Ishikawa (cell line): ENCODE data around the gene SV2C.
A peak's percentile ranks its signal among the peaks of the same experiment; 100 is the strongest.

Experiments
- CEBPB ChIP-seq: IDR thresholded peaks from 2 replicates; pipeline ENCODE4 v1.6.1; 2012
- CREB1 ChIP-seq: IDR thresholded peaks from 2 replicates; pipeline ENCODE4 v1.6.1; 2012; ENCODE audit warnings: low read depth
- EGR1 ChIP-seq: IDR thresholded peaks from 2 replicates; pipeline ENCODE4 v1.6.1; 2012
- EP300 ChIP-seq: IDR thresholded peaks from 2 replicates; pipeline ENCODE4 v1.6.1; 2012; ENCODE audit warnings: borderline replicate concordance
- FOXM1 ChIP-seq: IDR thresholded peaks from 2 replicates; pipeline ENCODE4 v1.6.1; 2012; ENCODE audit warnings: low read depth, borderline replicate concordance
- NFIC ChIP-seq: IDR thresholded peaks from 2 replicates; pipeline ENCODE4 v1.6.1; 2012
- RAD21 ChIP-seq: IDR thresholded peaks from 2 replicates; pipeline ENCODE4 v1.6.1; 2012; ENCODE audit warnings: low read depth
- TAF1 ChIP-seq: IDR thresholded peaks from 2 replicates; pipeline ENCODE4 v1.6.1; 2012; ENCODE audit warnings: low read depth, mild to moderate bottlenecking
- TCF12 ChIP-seq: IDR thresholded peaks from 2 replicates; pipeline ENCODE4 v1.6.1; 2012; ENCODE audit warnings: low read depth
- TEAD4 ChIP-seq: IDR thresholded peaks from 2 replicates; pipeline ENCODE4 v1.6.1; 2012
- YY1 ChIP-seq: IDR thresholded peaks from 2 replicates; pipeline ENCODE4 v1.6.1; 2012; ENCODE audit warnings: low read depth
- ZBTB7A ChIP-seq: IDR thresholded peaks from 2 replicates; pipeline ENCODE4 v1.6.1; 2012; ENCODE audit warnings: low read depth
- TF ChIP-seq, protein P1 (sequence below): IDR thresholded peaks from 2 replicates; pipeline ENCODE4 v1.6.1; 2012
- TF ChIP-seq, protein P2 (sequence below): IDR thresholded peaks from 2 replicates; pipeline ENCODE4 v1.6.1; 2012; ENCODE audit warnings: low read depth, mild to moderate bottlenecking
- TF ChIP-seq, protein P3 (sequence below): IDR thresholded peaks from 2 replicates; pipeline ENCODE4 v1.6.1; 2012

Gene SV2C

DNA sequence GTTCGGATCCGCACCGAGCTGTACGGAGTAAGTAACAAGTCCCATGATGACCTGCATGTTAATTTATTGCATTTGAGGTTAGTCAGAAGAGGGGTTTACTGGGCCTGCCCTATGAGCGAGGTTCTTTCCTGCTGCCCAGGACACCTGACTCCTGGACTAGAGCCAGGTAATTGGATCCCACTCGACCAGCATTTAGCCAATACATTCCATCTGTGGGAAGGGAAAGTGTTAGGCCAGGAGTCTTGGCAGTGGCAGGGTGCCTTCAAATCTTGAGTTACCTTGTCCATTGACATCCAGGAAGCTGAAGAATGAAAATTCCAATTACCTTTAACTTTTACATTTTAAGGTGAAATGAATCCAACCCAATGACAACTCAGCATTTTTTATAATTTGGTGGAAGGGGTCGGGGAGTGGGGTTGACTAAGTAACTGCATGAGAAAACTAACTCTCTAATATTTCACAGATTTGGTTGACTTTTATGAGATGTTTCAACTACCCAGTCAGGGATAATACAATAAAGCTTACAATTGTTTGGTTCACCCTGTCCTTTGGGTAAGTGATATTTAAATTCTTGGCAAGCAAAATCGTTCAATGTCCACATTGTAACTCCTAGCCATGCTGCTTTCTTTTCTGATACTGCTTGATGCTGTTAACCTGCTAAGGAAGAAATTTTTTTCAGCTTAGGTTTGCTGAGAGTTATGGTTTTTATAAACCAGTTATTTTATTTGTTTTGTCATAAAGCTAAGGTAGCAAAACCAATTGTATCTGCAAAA is 208.3 kb downstream of the SV2C start:
- 0 out of 2 replicates have a peak, but pooled peaks have one; percentile 15 for TF ChIP-seq YY1
- no peak for TF ChIP-seq CREB1
- TF ChIP-seq, protein P1, sequence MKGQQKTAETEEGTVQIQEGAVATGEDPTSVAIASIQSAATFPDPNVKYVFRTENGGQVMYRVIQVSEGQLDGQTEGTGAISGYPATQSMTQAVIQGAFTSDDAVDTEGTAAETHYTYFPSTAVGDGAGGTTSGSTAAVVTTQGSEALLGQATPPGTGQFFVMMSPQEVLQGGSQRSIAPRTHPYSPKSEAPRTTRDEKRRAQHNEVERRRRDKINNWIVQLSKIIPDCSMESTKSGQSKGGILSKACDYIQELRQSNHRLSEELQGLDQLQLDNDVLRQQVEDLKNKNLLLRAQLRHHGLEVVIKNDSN: peak; percentile 79
- no peak for TF ChIP-seq TAF1
- peak; percentile 97 for TF ChIP-seq NFIC
- peak; percentile 57; the same call in 1 of the 2 replicates for TF ChIP-seq FOXM1
- no peak for TF ChIP-seq CEBPB
- peak; percentile 86 for TF ChIP-seq TCF12
- TF ChIP-seq TEAD4: peak; percentile 93
- TF ChIP-seq, protein P2, sequence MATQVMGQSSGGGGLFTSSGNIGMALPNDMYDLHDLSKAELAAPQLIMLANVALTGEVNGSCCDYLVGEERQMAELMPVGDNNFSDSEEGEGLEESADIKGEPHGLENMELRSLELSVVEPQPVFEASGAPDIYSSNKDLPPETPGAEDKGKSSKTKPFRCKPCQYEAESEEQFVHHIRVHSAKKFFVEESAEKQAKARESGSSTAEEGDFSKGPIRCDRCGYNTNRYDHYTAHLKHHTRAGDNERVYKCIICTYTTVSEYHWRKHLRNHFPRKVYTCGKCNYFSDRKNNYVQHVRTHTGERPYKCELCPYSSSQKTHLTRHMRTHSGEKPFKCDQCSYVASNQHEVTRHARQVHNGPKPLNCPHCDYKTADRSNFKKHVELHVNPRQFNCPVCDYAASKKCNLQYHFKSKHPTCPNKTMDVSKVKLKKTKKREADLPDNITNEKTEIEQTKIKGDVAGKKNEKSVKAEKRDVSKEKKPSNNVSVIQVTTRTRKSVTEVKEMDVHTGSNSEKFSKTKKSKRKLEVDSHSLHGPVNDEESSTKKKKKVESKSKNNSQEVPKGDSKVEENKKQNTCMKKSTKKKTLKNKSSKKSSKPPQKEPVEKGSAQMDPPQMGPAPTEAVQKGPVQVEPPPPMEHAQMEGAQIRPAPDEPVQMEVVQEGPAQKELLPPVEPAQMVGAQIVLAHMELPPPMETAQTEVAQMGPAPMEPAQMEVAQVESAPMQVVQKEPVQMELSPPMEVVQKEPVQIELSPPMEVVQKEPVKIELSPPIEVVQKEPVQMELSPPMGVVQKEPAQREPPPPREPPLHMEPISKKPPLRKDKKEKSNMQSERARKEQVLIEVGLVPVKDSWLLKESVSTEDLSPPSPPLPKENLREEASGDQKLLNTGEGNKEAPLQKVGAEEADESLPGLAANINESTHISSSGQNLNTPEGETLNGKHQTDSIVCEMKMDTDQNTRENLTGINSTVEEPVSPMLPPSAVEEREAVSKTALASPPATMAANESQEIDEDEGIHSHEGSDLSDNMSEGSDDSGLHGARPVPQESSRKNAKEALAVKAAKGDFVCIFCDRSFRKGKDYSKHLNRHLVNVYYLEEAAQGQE: no peak
- no peak for TF ChIP-seq EGR1
- TF ChIP-seq RAD21: no peak
- TF ChIP-seq, protein P3, sequence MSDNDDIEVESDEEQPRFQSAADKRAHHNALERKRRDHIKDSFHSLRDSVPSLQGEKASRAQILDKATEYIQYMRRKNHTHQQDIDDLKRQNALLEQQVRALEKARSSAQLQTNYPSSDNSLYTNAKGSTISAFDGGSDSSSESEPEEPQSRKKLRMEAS: peak; percentile 6
- TF ChIP-seq ZBTB7A: no peak
- TF ChIP-seq EP300: peak; percentile 89

DNA sequence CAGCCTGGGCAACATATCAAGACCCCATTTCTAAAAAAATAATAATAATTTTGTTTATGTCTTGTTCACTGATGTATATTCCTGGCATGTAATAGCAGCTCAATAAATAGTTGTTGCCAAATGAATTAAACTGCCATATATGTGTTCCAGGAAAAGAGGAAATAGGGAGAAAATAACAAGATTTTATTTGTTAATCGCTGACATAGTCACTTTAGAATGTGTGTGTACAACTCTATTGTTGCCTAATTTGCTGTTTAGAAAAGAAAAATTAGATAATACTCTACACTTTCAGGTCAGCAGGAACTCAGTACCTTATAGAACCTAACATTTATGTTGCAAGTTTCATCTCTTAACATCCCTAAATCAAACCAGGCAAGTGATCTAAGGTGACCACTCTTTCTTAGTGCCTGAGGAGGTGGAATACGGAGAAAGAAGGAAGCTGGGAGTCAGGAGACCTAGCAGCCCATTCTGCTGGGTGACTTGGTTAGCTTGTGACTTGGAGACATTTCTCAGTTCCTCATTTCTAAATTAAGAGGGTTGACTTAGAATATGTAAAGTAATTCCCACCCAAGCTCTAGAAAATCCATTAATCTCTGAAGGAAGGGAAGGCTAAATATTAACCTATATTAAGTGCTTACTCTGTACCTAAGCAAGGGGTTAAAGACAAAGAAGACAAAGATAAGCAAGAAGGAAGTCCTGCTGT is 209.6 kb downstream of the SV2C start:
- TF ChIP-seq ZBTB7A (no peak), TEAD4 (no peak), TAF1 (no peak), FOXM1 (no peak), EGR1 (no peak), RAD21 (no peak), CREB1 (no peak), NFIC (no peak), CEBPB (no peak), YY1 (no peak), TCF12 (no peak), EP300 (no peak)
- TF ChIP-seq, protein P3: no peak
- TF ChIP-seq, protein P2: no peak
- TF ChIP-seq, protein P1: no peak

DNA sequence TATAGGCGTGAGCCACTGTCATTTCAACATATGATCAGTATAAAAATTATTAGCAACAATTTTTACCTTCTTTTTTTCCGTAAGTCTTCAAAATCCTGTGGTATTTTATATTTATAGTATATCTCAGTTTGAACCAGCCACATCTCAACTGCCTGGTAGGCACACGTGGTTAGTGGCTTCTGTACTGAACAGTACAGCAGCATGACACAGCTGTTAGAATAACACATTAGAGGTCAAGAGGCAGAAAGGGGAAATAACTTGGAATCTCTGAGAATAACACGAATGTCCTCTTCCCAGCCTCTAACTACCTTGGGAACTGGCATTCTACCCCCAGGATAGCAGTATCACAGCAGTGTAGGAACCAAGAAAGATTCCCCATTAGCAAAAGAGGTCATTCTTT is 211.4 kb downstream of the SV2C start:
- TF ChIP-seq, protein P3: no peak
- TF ChIP-seq CEBPB: no peak

DNA sequence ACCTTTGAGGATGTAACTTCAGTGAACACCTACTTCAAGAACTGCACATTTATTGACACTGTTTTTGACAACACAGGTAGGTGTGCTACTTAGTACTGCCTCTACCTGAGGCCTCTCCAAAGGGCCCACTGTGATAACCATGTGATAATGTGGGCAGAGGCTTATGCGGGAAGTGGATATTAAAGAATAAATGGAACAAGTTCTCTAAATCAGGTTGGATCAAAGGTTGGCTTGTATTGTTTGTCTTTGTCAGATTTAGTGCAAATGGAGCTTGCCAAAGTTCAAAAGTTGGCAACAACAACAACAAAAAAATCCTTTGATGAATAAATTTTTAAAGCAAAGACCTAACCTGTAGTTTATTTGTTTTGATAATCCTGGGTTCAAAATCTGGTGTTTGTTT is 215.7 kb downstream of the SV2C start:
- TF ChIP-seq EP300 (no peak), TAF1 (no peak), TCF12 (no peak), CREB1 (no peak)

DNA sequence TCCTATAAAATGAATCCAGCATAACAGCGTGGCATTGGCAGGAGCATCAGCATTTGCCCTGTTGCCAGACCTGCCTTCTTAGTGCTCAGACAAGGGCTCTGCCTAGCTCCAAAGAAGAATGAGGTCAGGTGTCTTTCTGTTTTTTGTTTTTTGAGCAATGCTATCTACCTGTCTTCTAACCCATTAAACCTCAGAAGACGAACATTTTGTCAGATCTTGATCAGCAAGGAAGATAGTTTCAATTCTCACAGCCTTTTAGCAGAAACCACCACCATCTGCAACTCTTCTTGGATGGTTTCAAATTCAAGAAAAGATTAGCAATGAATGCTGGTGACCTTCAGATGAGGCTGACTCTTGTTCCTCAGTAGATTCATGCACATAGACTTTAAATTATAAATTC is 216.4 kb downstream of the SV2C start:
- TF ChIP-seq TCF12 (no peak), RAD21 (no peak), ZBTB7A (no peak), TEAD4 (no peak), YY1 (no peak)
- TF ChIP-seq, protein P1: no peak
- TF ChIP-seq, protein P3: no peak
- TF ChIP-seq, protein P2: no peak
